Kidney epithelial cell (primary cell): ENCODE data around the gene ATP5F1D. TPM values are rescaled to one million over a fixed set of nuclear protein-coding genes. Genes with fewer than 3 reads are reported as not detected.
A peak's percentile ranks its signal among the peaks of the same experiment; 100 is the strongest.

Experiments
- DNase-seq: peaks from one replicate; pipeline ENCODE4 v3.0.0-alpha.2; 2010; ENCODE audit warnings: low read depth
- H3K27me3 ChIP-seq: 2 replicates; pipeline ENCODE4 v1.6.0; 2011; ENCODE audit warnings: low read length; ENCODE audit not compliant: control insufficient read depth, insufficient read depth
- H3K36me3 ChIP-seq: 2 replicates; pipeline ENCODE4 v1.5.1; 2011; ENCODE audit warnings: low read length; ENCODE audit not compliant: control insufficient read depth, insufficient read depth
- H3K4me3 ChIP-seq: 2 replicates; pipeline ENCODE4 v1.5.1; 2011; ENCODE audit warnings: low read depth, mild to moderate bottlenecking, control low read depth, low read length
- total RNA-seq: library from RNA; depleted of rRNA; stranded (reverse); fragments of >200 nt; gene quantifications from 2 replicates; pipeline ENCODE4 v1.2.3, GENCODE V29; 2015
- TF ChIP-seq, protein P1 (sequence below): IDR thresholded peaks from 2 replicates; pipeline ENCODE4 v1.5.1; 2011; ENCODE audit warnings: mild to moderate bottlenecking, moderate library complexity, low read length, control low read depth, inconsistent platforms; ENCODE audit not compliant: insufficient read depth, poor library complexity, severe bottlenecking

The ATP5F1D gene
- total RNA-seq, 1 donor from 2014 or later, result 55.3 TPM

DNA sequence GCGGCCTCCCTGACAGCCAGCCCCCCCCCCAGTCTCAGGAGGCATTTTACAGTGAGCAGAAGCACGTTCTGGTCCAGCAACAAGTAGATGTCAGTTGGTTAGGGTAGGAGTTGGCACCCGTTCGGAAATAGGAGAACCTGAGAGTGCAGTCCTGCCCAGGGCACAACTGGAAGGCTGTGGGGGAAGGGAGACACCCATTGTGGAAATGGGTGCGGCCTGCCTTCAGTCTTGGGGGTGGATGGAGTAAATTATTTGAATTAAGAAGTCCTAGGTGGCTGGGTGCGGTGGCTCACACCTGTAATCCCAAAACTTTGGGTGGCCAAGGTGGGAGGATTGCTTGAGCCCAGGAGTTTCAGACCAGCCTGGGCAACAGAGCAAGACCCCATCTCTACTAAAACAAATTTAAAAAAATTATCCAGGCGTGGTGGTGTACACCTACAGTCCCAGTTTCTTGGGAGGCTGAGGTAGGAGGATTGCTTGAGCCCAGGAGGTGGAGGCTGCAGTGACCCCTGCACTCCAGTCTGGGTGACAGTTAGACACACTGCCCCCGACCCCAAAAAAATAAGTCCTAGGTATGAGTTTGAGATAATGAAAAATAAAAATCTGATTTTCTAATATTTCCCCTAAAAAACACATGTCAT lies 28.8 kb downstream of the ATP5F1D start:
- Histone ChIP-seq H3K36me3 (peaks cover 7% of the 10 kb centered on the region), H3K27me3 (no peaks in the 10 kb centered on the region), H3K4me3 (peak overlapping the region; percentile 51)
- DNase-seq, result no peak
- TF ChIP-seq, protein P1, sequence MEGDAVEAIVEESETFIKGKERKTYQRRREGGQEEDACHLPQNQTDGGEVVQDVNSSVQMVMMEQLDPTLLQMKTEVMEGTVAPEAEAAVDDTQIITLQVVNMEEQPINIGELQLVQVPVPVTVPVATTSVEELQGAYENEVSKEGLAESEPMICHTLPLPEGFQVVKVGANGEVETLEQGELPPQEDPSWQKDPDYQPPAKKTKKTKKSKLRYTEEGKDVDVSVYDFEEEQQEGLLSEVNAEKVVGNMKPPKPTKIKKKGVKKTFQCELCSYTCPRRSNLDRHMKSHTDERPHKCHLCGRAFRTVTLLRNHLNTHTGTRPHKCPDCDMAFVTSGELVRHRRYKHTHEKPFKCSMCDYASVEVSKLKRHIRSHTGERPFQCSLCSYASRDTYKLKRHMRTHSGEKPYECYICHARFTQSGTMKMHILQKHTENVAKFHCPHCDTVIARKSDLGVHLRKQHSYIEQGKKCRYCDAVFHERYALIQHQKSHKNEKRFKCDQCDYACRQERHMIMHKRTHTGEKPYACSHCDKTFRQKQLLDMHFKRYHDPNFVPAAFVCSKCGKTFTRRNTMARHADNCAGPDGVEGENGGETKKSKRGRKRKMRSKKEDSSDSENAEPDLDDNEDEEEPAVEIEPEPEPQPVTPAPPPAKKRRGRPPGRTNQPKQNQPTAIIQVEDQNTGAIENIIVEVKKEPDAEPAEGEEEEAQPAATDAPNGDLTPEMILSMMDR, result no peak

DNA sequence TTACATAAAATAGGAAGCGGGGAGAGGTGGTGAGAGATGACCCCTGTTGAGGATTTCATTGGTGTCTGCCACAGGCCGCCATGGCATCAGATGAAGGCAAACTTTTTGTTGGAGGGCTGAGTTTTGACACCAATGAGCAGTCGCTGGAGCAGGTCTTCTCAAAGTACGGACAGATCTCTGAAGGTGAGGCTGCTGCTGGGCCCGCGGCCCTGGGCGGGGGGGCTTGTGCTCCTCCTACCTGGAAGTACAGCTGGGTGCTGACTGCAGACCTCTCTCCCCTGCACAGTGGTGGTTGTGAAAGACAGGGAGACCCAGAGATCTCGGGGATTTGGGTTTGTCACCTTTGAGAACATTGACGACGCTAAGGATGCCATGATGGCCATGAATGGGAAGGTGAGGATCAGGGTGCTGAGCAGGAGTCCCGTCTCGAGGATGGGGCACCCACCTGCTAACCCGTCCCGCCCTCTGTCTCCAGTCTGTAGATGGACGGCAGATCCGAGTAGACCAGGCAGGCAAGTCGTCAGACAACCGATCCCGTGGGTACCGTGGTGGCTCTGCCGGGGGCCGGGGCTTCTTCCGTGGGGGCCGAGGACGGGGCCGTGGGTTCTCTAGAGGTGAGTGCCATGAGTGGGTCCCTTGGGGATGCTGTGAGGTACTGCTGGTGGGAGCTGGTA lies 29.4 kb downstream of the ATP5F1D start:
- DNase-seq, result no peak
- Histone ChIP-seq H3K36me3 (peaks cover 7% of the 10 kb centered on the region), H3K4me3 (peak overlapping the region; percentile 2), H3K27me3 (no peaks in the 10 kb centered on the region)
- TF ChIP-seq, protein P1, result no peak

GRCh38 chr19:1271528-1272422 lies 30.2 kb downstream of the ATP5F1D start:
- Histone ChIP-seq H3K27me3 (no peaks in the 10 kb centered on the region), H3K36me3 (peaks cover 7% of the 10 kb centered on the region), H3K4me3 (no peak overlapping the region)
- DNase-seq, result no peak
- TF ChIP-seq, protein P1, result no peak

GRCh38 chr19:1272423-1273262 lies 31.1 kb downstream of the ATP5F1D start:
- no peak overlapping the region for H3K4me3 ChIP-seq
- peaks cover 7% of the 10 kb centered on the region for H3K36me3 ChIP-seq
- no peak for DNase-seq

More at GRCh38 chr19:1272423-1273262, 31.1 kb downstream of the ATP5F1D start:
- H3K27me3 ChIP-seq, result no peaks in the 10 kb centered on the region
- TF ChIP-seq, protein P1, result no peak
